NOMO-1 treated with dmso at 0.1 percent for 144 hours (cell line): Measurements from ENCODE around the gene LDHD.
"Not testable (repeated sequence)": the region's sequence is repeated elsewhere in the genome, so short reads cannot be mapped to it uniquely, and the experiment has no call there.

Experiments used
- DNase-seq: peaks from one replicate; lab custom pipeline; 2025; ENCODE audit not compliant: unreplicated experiment; lab: John Stamatoyannopoulos, UW

The LDHD gene

GRCh38 chr16:75100603-75100990, 16.0 kb downstream of the LDHD start:
- DNase-seq = no peak

- DNase-seq = peak; percentile 68
Measured at GRCh38 chr16:75099738-75100602, 16.6 kb downstream of the LDHD start.

- DNase-seq = no peak
Measured at GRCh38 chr16:75099075-75099667, 17.4 kb downstream of the LDHD start.

GRCh38 chr16:75097941-75098901, 18.4 kb downstream of the LDHD start:
- no peak for DNase-seq

GRCh38 chr16:75097191-75097761, 19.3 kb downstream of the LDHD start:
- no peak for DNase-seq

GRCh38 chr16:75096656-75097055, 19.9 kb downstream of the LDHD start:
- no peak for DNase-seq

GRCh38 chr16:75095204-75095621, 21.4 kb downstream of the LDHD start:
- no peak for DNase-seq

GRCh38 chr16:75093598-75094540, 22.7 kb downstream of the LDHD start:
- no peak for DNase-seq

- DNase-seq = no peak
Measured at GRCh38 chr16:75092777-75093176, 23.8 kb downstream of the LDHD start.

GRCh38 chr16:75091619-75092018, 25.0 kb downstream of the LDHD start:
- DNase-seq = not testable (repeated sequence)

- not testable (repeated sequence) for DNase-seq
Measured at GRCh38 chr16:75090899-75091298, 25.7 kb downstream of the LDHD start.

- no peak for DNase-seq
Measured at GRCh38 chr16:75089486-75090202, 26.9 kb downstream of the LDHD start.

GRCh38 chr16:75088934-75089333, 27.6 kb downstream of the LDHD start:
- no peak for DNase-seq

- no peak for DNase-seq
Measured at GRCh38 chr16:75088216-75088615, 28.4 kb downstream of the LDHD start.

GRCh38 chr16:75087375-75087979, 29.1 kb downstream of the LDHD start:
- no peak for DNase-seq

- DNase-seq = no peak
Measured at GRCh38 chr16:75086688-75087374, 29.7 kb downstream of the LDHD start.

GRCh38 chr16:75086281-75086680, 30.3 kb downstream of the LDHD start:
- DNase-seq = no peak

- DNase-seq = no peak
Measured at GRCh38 chr16:75085556-75085955, 31.0 kb downstream of the LDHD start.
